ENCODE measurements around the gene KLRF1.

The KLRF1 gene

DNA sequence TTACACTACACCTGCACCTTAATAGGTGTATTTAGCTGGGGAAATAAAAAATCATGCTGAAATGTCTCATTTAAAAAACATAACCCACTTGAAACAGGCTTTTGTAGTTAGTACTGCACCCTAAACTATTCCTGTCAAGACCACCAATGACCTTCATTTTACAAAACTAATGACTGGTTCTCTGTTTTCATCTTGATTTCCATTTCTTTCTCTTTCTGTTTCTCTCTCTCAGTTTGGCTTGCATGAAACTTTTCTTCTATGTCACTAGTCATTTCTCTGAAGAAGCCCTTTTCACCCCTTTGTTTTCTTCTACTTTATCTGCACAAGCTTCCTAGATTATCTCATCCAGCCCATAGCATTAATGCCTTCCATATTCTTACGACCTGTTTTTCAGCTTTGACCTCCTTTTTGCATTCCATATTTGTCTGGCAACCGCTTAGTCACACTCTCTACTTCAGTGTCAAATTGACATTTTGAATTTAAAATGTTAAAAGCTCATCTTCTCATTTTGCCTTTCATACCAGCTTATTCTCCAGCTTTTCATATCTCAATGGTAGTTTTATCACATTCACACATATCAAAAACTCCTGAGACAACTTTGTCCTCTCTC lies 32.7 kb upstream of the KLRF1 start:
- no peak for DNase-seq
- Histone ChIP-seq H3K27ac (no peak overlapping the region), H3K9me3 (no peaks in the 10 kb centered on the region), H3K4me3 (no peak overlapping the region), H3K36me3 (no peaks in the 10 kb centered on the region), H3K4me1 (no peaks in the 10 kb centered on the region), H3K27me3 (no peaks in the 10 kb centered on the region)
- no peak for TF ChIP-seq CTCF (IDR thresholded peaks at IDR 0.05)
- intact Hi-C loops (cut with DNase I; ENCODE audit: low total_unique reads) = loop anchor here (5.0 kb wide), 1 partner anchor 187 kb away; the partner anchor contains the start of gene KLRB1

DNA sequence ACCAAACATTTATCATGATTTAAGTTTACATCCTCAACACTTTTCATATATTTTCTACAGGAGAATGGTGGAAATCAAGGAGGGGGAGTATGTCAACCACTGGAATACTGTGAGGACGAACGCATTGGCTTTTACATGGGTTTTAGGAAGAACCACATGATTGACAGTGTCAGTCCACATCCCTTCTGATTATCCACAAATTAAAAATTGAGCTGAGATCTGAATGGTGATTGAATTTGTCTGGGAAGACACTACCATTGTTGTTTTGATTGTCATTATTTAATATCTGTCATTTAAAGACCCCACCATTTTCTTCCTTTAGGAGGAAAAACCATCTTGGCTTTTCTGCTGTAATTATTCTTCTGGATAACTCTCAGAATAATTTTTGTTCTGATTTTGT lies 31.3 kb upstream of the KLRF1 start:
- Histone ChIP-seq H3K27me3 (no peaks in the 10 kb centered on the region), H3K9me3 (no peaks in the 10 kb centered on the region), H3K36me3 (no peaks in the 10 kb centered on the region), H3K4me3 (no peak overlapping the region), H3K4me1 (no peaks in the 10 kb centered on the region), H3K27ac (no peak overlapping the region)
- intact Hi-C loops (cut with DNase I; ENCODE audit: low total_unique reads) = no loop called here
- no peak for DNase-seq
- TF ChIP-seq CTCF (IDR thresholded peaks at IDR 0.05) = no peak

- Histone ChIP-seq H3K27ac (no peak overlapping the region), H3K36me3 (no peaks in the 10 kb centered on the region), H3K27me3 (no peaks in the 10 kb centered on the region), H3K4me3 (no peak overlapping the region), H3K9me3 (no peaks in the 10 kb centered on the region), H3K4me1 (no peaks in the 10 kb centered on the region)
- DNase-seq = no peak
- no peak for TF ChIP-seq CTCF (IDR thresholded peaks at IDR 0.05)
- intact Hi-C loops (cut with DNase I; ENCODE audit: low total_unique reads) = no loop called here
Observed at GRCh38 chr12:9796346-9796745, 30.9 kb upstream of the KLRF1 start.

- TF ChIP-seq CTCF (IDR thresholded peaks at IDR 0.05) = no peak
- Histone ChIP-seq H3K27ac (no peak overlapping the region), H3K36me3 (no peaks in the 10 kb centered on the region), H3K9me3 (no peaks in the 10 kb centered on the region), H3K4me1 (no peaks in the 10 kb centered on the region), H3K27me3 (no peaks in the 10 kb centered on the region), H3K4me3 (no peak overlapping the region)
- intact Hi-C loops (cut with DNase I; ENCODE audit: low total_unique reads) = no loop called here
- no peak for DNase-seq
Observed at GRCh38 chr12:9796971-9797370, 30.3 kb upstream of the KLRF1 start.

- peak in 1 of 2 experiments; percentile 8 for TF ChIP-seq CTCF (IDR thresholded peaks at IDR 0.05)
- no peaks in the 10 kb centered on the region for H3K36me3 ChIP-seq
- intact Hi-C loops (cut with DNase I; ENCODE audit: low total_unique reads) = no loop called here
- DNase-seq = no peak
- no peaks in the 10 kb centered on the region for H3K27me3 ChIP-seq
- no peak overlapping the region for H3K27ac ChIP-seq
- H3K4me1 ChIP-seq = no peaks in the 10 kb centered on the region
- no peak overlapping the region for H3K4me3 ChIP-seq
- H3K9me3 ChIP-seq = no peaks in the 10 kb centered on the region
Observed at GRCh38 chr12:9797722-9798619, 29.3 kb upstream of the KLRF1 start.
